ENCODE data around the gene PDZK1IP1. TPM values are rescaled to one million over a fixed set of nuclear protein-coding genes. Genes with fewer than 3 reads are reported as not detected.

PDZK1IP1 gene
- total and polyA plus RNA-seq, 2 of the 13 experiments (the other 11 are each of a cell fraction or from before 2014, with no cell fraction given) = 0.24 to 1.6 TPM

DNA sequence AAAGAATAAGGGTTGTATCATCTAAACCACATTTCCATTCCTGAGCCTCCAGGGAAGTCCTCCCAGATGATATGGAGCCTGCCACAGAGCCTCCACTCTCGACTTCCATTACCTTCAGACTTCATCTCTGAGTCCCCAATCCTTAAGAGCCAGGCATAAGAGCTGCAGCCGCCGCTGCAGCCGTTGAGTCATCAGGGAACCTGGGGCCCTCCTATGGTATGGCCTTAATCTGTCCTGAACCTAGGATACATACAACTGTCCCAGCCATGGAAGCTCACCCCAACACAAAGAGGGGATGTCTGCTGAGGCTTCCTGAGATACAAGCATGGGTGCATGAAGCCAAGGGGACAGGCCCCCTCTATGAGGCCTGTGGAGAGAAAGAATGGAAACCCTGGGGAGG, 25.9 kb upstream of the PDZK1IP1 start:
- Histone ChIP-seq H3K36me3 (replicated peaks in 1 of 2; ENCODE audit: control insufficient read depth in 1 of 2, insufficient read depth in 2 of 2, low read length in 2 of 2) (no peaks in the 10 kb centered on the region), H3K9ac (ENCODE audit: insufficient read depth, low read depth, low read length) (no peak overlapping the region), H3K4me2 (ENCODE audit: low read depth, low read length) (peak overlapping the region; percentile 65), H3K79me2 (ENCODE audit: insufficient read depth, low read length) (no peaks in the 10 kb centered on the region), H3K4me1 (ENCODE audit: insufficient read depth, low read length) (peaks cover 54% of the 10 kb centered on the region), H2AFZ (ENCODE audit: low read length) (no peak overlapping the region), H3K9me3 (ENCODE audit: low read length) (no peaks in the 10 kb centered on the region), H3K27ac (ENCODE audit: extremely low read length, insufficient read depth, low read length) (no peak overlapping the region), H3K4me3 (replicated peaks in 1 of 3; ENCODE audit: insufficient read depth in 1 of 3, low read depth in 2 of 3, low read length in 3 of 3) (no peak overlapping the region; a peak in 1 of 6 replicates), H3K27me3 (ENCODE audit: control insufficient read depth in 1 of 2, insufficient read depth in 2 of 2, low read length in 2 of 2) (peaks cover 5 to 59% of the 10 kb centered on the region in 2 experiments; a peak in 3 of 5 replicates), H4K20me1 (ENCODE audit: insufficient read depth, low read length) (no peaks in the 10 kb centered on the region)
- intact Hi-C loops (cut with micrococcal nuclease; ENCODE audit: unreplicated experiment) = no loop called here
- no TSS peak for BruUV-seq (replicated peaks)
- FAIRE-seq (no peak), DNase-seq (ENCODE audit: low spot score) (no peak), ATAC-seq (no peak; the same call in 2 of the 3 replicates)
- in situ Hi-C loops (cut with HindIII; ENCODE audit: extremely low pct_ligation_motif_present, low pct_unique_long_range_greater_than_20kb) = no loop called here
- POLR2A ChIA-PET = no interaction called here
- 67% methylated on average over 4 of the region's 4 CpGs for WGBS (ENCODE audit: low lambda C conversion rate)
- TF ChIP-seq, protein P1, sequence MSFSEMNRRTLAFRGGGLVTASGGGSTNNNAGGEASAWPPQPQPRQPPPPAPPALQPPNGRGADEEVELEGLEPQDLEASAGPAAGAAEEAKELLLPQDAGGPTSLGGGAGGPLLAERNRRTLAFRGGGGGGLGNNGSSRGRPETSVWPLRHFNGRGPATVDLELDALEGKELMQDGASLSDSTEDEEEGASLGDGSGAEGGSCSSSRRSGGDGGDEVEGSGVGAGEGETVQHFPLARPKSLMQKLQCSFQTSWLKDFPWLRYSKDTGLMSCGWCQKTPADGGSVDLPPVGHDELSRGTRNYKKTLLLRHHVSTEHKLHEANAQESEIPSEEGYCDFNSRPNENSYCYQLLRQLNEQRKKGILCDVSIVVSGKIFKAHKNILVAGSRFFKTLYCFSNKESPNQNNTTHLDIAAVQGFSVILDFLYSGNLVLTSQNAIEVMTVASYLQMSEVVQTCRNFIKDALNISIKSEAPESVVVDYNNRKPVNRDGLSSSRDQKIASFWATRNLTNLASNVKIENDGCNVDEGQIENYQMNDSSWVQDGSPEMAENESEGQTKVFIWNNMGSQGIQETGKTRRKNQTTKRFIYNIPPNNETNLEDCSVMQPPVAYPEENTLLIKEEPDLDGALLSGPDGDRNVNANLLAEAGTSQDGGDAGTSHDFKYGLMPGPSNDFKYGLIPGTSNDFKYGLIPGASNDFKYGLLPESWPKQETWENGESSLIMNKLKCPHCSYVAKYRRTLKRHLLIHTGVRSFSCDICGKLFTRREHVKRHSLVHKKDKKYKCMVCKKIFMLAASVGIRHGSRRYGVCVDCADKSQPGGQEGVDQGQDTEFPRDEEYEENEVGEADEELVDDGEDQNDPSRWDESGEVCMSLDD (CRISPR knock-in tag; IDR thresholded peaks at IDR 0.05; ENCODE audit: borderline replicate concordance) = no peak
- TF ChIP-seq PBX3 (CRISPR knock-in tag; IDR thresholded peaks at IDR 0.05; ENCODE audit: borderline replicate concordance) (no peak), ZNF720 (CRISPR knock-in tag; IDR thresholded peaks at IDR 0.05) (no peak), ZHX2 (IDR thresholded peaks at IDR 0.05; ENCODE audit: low read depth) (no peak), ZHX2 (CRISPR knock-in tag; IDR thresholded peaks at IDR 0.05; ENCODE audit: borderline replicate concordance) (no peak), NPAS2 (CRISPR knock-in tag; IDR thresholded peaks at IDR 0.05; ENCODE audit: borderline replicate concordance) (no peak), MIER3 (CRISPR knock-in tag; IDR thresholded peaks at IDR 0.05; ENCODE audit: borderline replicate concordance) (no peak)
- TF ChIP-seq, protein P2, sequence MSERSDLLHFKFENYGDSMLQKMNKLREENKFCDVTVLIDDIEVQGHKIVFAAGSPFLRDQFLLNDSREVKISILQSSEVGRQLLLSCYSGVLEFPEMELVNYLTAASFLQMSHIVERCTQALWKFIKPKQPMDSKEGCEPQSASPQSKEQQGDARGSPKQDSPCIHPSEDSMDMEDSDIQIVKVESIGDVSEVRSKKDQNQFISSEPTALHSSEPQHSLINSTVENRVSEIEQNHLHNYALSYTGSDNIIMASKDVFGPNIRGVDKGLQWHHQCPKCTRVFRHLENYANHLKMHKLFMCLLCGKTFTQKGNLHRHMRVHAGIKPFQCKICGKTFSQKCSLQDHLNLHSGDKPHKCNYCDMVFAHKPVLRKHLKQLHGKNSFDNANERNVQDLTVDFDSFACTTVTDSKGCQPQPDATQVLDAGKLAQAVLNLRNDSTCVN (CRISPR knock-in tag; IDR thresholded peaks at IDR 0.05; ENCODE audit: borderline replicate concordance) = no peak
- TF ChIP-seq, protein P3, sequence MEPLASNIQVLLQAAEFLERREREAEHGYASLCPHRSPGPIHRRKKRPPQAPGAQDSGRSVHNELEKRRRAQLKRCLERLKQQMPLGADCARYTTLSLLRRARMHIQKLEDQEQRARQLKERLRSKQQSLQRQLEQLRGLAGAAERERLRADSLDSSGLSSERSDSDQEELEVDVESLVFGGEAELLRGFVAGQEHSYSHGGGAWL (CRISPR knock-in tag; IDR thresholded peaks at IDR 0.05) = no peak
- CTCF ChIA-PET (ENCODE audit: low intra/inter-chr PET ratio, low total read pairs) = no interaction called here

Data from HepG2 (cell line).